CD4-positive, alpha-beta T cell treated with Interleukin-17A for 1 hour (primary cell): ENCODE measurements around the gene IFRD2.
"Not testable (repeated sequence)": the region's sequence is repeated elsewhere in the genome, so short reads cannot be mapped to it uniquely, and the experiment has no call there.

Experiments used
- DNase-seq: peaks from one replicate; pipeline ENCODE4 v3.0.0-alpha.2; 2020

Gene IFRD2

DNA sequence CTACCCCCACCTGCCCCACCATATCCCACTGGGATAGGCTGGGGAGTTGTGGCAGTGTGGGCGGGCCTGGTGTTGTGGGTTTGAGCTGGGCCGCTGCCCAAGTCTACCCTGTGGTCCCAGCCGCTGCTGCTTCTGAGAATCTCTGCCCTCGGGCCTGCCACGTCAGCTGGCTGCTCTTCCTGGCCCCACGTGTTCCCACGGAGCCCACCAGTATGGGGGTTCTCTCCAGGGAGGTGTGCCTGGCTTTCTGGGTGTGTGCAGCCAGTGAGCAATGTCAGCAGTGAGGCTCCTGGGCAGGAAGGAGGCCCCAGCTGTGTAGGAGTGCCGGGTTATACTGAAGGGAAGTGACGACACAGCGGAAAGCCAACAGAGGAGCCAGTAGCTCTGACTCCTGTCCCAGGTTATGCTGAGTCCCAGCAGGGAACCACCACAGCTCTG, 45.7 kb downstream of the IFRD2 start:
- peak; percentile 87 for DNase-seq

DNA sequence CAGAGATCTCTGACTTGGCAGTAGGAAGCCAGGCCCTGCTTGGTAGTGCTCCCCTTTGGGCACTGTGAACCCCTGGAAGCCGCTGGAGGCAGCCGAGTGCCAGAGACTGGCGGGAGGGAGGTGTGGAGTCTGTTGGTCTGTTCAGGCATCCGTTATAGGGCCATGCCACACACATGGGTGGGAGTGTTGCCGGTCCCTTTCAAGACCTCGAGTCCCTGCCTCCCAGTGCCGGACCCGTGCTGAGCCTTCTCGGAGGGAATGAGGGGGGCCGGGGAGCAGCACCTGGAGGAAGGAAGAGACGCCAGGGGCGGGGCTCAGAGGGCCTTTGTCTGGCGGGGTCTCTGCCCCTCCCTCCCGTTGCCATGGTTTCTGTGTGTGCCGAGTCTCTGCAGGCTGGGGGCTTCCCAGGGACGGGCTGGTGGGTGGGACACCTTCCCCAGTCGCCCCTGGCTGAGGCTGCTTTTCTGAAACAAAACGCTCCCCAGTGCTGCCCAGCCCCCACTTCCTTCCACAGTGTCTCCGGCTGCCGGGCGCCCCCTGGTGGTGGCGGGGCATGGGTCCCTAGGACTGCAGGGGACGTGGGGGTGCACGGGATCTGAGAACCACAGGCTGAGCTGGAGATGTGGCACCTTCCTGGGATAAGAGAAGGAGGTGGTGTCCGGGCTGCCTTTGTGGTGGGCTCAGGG, 46.3 kb downstream of the IFRD2 start:
- DNase-seq: peak; percentile 93

DNA sequence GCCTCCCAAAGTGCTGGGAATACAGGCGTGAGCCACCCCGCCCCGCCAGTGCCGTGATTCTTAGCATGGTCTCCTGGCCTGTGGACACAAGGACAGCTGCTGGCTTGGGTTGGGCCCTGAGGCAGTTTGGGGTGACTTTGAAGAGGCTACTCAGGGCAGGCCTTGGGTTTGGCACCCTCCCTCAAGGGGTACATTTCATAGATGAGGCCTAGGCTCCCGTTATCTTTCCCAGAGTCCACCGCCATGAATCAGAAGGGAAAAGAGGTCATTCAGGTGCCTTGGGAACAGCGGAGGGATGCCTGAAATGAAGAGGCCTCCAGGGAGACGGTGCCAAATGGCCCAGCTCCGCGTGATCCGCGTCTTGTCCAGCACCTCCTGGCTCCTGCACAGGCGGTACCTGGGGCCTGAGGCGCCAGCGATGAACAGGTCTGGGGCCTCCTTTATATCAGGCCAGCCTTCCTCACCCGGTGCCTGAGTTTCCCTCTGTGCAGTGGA, 46.9 kb downstream of the IFRD2 start:
- no peak for DNase-seq

DNA sequence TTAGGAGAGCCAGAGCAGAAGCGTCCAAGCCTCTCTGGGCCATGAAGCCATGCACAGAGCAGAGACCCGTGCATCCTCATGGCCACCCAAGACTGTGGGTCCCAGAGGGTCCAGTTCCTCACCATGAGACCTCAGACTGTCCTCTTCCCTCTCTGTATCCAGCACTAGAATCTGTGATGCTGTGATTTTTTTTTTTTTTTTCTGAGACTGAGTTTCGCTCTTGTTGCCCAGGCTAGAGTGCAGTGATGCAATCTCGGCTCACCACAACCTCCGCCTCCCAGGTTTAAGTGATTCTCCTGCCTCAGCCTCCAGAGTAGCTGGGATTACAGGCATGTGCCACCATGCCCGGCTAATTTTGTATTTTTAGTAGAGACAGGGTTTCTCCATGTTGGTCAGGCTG, 47.4 kb downstream of the IFRD2 start:
- not testable (repeated sequence) for DNase-seq

DNA sequence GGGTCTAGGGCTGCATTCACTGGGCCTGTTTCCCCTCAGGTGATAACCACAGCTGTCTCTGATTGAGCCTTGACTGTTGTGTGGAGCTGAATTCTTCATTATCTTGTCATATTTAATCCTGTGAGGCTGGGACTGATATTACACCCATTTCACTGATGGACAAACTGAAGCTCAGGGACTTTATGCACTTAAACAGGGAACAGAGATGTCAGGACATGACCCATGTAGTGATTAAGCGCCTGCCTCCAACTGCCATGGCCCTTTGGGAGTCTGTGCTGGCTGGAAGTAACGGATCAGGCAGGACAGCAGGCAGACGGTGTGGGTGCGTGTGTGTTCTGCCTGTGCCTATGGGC, 48.7 kb downstream of the IFRD2 start:
- DNase-seq: no peak

DNA sequence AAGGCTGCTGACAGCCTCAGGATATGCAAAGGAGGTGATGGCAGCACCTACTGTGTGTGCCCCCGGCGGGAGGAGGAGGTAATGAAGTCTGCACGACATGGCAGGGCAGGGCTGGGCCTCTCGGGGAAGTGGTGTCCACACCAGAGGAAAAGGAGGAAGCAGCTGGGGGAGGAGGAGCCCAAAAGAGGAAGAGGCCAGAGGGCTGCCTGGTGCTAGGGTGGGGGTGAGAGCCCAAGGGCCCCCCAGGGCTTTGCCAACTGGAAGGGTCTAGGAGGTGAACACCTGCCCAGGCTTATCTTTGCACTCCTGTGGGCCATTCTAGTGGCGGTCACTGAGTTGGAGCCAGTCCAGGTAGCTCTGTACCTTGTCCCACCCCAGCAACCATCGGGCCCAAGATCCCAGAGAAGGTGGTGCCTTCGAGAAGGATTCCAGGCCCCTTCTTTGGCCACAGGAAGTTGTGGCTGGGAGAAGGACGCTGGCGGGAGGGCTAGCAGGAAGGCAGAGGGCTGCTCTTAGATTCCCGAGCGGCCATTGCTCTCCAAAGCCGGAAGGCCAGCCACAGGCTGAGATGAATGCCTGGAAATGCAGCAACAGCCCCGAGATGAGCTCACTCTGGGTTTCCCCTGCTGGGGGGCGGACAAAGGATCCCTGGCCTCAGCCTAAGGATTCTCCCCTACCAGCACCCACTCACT, 49.2 kb downstream of the IFRD2 start:
- DNase-seq: peak; percentile 57

DNA sequence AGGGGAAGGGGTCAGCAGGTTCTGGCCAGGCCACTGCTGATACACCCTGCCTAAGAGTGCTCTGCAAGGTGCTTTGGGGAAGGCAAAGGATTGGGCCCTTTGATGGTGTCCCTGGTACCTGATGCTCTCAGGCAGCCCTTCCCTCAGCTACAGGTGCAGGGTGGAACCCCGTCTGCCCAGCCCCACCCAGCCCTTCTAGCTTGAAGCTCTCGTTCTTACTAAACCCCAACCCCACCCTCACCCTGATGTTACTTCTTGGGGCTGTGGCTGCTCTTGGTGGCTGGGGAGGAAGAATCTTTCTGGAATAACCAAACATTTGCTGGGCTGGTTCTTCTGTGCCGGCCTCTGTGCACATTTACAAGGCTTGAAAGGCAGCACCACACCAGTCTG, 49.9 kb downstream of the IFRD2 start:
- DNase-seq: peak; percentile 19

DNA sequence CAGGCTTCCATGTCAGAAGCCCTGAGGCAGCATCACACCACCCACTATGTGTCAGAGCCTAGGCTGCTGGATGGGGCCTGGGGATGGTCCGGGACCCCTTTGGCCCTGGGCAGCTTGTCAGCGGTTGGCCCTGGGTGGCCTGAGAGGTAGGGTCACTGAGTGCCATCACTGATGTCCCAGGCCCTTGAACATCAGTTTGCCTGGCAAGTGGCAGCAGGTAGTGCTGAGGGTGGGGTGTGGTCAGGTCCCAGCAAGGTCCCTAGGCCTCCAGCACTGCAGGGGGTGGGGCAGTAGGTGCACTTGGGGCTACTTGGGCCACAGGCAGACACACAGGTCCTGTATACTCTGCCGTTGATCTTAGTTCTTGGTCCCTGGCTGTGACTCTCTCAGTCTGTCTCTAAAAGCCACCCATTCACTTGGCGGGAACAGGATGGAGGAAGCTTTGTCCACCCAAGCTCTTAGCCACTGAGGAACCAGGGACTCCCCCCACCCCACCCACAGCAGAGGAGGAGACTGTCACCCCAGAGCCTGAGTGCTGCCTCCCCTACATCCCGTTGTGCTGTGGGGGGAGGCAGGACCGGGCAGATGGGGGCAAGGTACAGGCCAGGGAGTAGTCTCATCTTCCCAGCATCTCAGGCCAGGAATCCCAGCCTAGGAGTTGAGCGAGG, 50.4 kb downstream of the IFRD2 start:
- DNase-seq: no peak

DNA sequence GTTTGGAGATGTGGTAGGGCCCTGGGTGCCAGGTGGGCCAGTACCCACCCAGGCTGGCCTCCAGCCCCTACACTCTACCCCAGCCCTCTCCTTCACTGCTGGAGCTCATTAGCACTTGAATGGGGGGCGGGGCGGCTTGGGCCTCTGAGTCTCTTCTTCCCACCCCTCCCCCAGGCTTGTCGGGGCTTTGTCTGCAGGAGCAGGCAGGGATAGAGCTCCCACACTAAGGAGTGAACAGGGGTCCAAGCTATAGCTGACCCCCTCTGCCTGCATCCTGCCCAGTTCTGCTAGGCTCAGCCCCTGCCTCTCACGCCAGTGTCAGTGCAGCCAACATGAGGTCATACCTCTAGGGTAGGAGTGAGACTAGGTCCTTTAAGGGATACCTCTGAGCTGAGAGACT, 51.1 kb downstream of the IFRD2 start:
- no peak for DNase-seq

DNA sequence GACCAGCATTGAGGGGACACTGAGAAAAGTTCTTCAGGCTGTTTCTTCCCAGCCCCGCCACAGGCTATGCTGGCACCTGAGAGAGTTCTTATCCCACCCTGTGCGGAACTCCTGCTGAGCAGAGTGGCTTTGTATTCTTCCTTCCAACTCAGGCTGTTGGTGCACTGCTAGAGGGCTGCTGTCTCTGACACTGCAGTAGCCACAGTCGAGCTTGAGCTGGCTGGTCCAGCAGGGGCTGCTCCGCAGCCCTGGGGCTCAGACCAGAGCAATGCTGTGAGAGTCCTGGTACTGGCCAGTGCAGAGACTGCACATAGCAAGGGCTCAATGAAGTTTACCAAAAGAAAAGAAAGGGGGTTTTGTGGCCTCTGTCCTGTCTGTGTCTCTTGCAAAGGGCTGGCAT, 52.6 kb downstream of the IFRD2 start:
- DNase-seq: no peak

DNA sequence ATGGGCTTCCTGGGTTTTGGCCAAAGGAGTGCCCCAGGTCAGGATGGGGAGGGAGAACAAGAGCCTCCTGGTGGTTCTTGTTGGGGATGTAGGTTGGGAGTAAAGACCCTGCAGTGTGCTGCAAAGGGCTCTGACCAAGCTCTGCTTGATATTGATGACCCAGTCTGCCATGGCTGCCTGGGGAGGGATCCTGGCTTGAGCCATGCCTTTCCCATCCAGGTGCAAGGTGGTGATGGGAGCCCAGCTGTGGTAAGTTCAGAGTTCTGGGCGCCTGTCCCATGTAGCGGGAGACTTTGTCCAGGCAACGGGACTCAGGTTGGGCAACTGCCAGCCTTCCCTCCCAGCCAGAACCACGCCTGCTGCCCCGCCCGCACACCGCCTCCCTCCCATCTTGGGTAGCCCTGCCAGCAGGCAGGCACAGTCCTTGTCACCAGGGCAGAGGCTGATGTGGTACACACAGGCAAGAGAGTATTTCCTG, 53.6 kb downstream of the IFRD2 start:
- peak; percentile 32 for DNase-seq

DNA sequence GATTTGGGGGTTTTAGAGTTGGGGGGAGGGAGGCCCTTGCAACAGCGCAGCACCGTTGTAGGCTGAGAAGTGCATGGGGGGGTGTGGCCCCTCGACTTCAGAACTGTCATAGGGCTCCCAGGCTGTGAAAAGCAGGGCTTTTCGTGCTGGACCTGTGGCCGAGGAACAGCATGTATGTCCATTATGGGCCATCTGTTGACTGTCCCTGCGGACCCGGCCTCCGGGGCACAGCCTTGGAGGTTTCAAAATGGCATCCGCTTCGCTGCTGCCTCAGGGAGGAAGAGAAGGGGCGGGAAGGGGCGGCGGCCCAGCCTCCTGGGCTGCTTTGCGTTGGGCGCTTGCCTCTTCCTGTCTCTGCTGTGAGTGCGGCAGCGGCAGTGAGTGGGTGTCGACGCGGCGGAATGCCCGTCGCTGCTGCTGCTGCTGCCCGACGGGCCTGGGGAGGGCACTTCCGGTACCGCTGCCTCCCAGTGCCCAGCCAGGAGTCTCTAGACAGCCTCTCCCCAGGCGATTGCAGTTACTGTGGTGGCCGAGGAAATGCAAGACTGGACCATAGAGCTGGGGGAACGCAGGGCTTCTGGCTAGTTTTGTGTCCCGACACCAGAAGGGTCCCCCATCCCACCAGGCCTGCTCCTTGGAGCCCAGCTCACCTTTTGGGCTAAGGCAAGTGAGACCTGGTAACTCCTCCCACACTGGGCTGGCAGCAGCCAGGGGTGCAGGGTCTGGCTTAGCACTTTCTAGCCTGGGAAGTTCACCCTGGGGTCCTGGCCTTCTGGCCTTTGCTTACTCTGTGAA, 54.3 kb downstream of the IFRD2 start:
- peak; percentile 88 for DNase-seq
